OCI-LY7 (cell line): Measurements from ENCODE around the gene FBXO9.

ENCODE experiments used
- EZH2phosphoT487 ChIP-seq: fragments of 200-600 bp; sonication (generic); IDR thresholded peaks from 2 replicates; pipeline ENCODE4 v1.6.1; 2018; ENCODE audit warnings: low read depth, borderline replicate concordance, mild to moderate bottlenecking, mixed run types, antibody characterized with exemption, low read length, moderate library complexity, mixed read lengths
- TF ChIP-seq, protein P1 (sequence below): fragments of 200-600 bp; sonication (generic); conservative IDR thresholded peaks from 2 replicates; pipeline ENCODE4 v1.5.1; 2014; ENCODE audit warnings: mild to moderate bottlenecking, antibody characterized with exemption, low read length, moderate library complexity, mixed read lengths

- TF ChIP-seq, protein P1, sequence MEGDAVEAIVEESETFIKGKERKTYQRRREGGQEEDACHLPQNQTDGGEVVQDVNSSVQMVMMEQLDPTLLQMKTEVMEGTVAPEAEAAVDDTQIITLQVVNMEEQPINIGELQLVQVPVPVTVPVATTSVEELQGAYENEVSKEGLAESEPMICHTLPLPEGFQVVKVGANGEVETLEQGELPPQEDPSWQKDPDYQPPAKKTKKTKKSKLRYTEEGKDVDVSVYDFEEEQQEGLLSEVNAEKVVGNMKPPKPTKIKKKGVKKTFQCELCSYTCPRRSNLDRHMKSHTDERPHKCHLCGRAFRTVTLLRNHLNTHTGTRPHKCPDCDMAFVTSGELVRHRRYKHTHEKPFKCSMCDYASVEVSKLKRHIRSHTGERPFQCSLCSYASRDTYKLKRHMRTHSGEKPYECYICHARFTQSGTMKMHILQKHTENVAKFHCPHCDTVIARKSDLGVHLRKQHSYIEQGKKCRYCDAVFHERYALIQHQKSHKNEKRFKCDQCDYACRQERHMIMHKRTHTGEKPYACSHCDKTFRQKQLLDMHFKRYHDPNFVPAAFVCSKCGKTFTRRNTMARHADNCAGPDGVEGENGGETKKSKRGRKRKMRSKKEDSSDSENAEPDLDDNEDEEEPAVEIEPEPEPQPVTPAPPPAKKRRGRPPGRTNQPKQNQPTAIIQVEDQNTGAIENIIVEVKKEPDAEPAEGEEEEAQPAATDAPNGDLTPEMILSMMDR: no peak
- TF ChIP-seq EZH2phosphoT487: no peak
Observed at GRCh38 chr6:53065266-53066076, at the start of gene FBXO9.
